D341Med (cell line): ENCODE data around the gene ZNF37A.
"Not testable (repeated sequence)": the region's sequence is repeated elsewhere in the genome, so short reads cannot be mapped to it uniquely, and the experiment has no call there.

Experiments used
- DNase-seq: peaks from one replicate; pipeline ENCODE4 v3.0.0; 2012; ENCODE audit warnings: low spot score

ZNF37A gene

DNA sequence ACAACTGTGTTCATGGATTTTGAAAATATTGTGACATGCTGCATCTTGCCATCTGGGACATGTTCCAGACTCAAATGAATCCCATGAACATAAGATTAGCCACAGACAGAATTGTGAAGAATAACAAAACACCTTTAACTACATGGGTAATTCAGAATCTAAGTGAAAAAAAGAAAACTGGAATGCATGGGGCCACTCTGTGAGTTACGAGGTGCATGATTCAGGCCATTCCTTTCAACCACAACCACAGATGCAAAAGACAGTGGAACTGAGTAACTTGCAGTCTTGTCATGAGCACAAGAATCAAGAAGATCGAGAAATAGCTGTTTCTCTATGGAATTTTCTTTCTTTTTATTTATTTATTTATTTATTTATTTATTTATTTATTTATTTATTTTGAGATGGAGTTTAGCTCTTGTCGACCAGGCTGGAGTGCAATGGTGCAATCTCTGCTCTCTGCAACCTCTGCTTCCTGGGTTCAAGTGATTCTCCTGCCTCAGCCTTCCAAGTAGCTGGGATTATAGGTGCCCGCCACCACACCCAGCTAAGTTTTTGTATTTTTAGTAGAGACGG lies 56.8 kb downstream of the ZNF37A start:
- not testable (repeated sequence) for DNase-seq

DNA sequence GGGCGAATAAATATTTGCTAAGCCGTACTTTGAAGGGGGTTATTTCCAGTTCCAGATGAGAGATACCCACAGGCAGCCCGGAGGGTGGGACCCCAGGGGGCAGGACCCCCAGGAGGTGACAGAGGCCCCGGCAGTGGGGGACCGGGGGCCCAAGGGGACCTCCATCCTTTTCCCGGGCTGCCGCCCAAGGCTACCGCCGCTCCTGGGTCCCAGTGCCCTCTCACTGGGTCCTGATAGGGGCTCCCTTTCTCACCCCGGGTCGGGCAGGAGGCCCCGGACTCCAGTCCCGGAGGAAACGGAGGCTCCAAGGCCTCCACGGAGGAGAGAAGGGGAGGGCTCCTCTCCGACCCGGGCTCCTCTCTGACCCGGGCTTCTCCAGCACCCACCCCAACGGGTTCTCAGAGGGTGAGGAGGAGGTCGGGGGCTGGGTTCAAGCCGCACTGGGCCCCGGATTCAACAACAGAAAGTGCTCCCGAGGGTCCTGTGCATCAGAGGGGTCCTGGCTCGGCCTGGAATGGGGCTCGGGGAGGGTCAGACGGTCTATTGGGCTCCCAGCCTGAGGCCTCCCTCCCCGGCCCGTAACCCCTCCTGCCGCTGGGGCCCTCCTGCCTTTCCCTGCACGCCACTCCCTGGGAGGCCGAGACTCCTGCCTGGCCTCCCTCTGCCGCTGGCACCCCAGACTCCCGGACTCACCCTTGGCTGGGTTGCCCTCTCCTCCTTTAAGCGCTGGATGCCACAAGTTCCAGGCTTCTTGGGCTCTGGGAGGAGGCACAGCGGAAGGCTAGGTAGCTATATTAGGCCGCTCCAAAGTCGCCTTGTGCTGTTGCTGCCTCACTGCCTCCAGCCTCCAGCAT lies 62.5 kb downstream of the ZNF37A start:
- peak; percentile 26 for DNase-seq

- DNase-seq, result no peak
These were observed 63.1 kb downstream of the ZNF37A start for GRCh38 chr10:38157270-38157685.

DNA sequence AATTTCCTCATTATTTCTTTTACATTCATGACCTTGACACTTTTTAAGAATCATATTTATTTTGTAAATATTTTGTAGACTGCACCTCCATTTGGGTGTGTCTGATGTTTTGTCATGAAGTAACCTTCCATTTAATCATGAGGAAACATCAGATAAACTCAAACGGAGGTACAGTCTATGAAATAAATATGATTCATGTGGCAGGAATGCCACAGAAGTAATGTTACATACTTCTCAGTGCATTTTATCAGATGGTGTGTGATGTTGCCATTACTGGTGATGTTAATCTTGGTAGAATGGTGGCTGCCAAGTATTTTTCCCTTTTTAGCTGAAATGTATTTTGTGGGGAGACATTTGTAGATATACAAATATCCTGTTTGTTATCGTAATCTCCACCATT lies 64.9 kb downstream of the ZNF37A start:
- DNase-seq, result no peak

- no peak for DNase-seq
These were observed 69.5 kb downstream of the ZNF37A start for GRCh38 chr10:38163617-38164016.

- DNase-seq, result no peak
These were observed 80.2 kb downstream of the ZNF37A start for GRCh38 chr10:38174336-38174735.

GRCh38 chr10:38184477-38184876 lies 90.3 kb downstream of the ZNF37A start:
- no peak for DNase-seq
